Endodermal cell (in vitro differentiated cells): ENCODE results near the gene SEC14L2. TPM values are rescaled to one million over a fixed set of nuclear protein-coding genes. Genes with fewer than 3 reads are reported as not detected.
A peak's percentile ranks its signal among the peaks of the same experiment; 100 is the strongest.
"Not testable (repeated sequence)": the region's sequence is repeated elsewhere in the genome, so short reads cannot be mapped to it uniquely, and the experiment has no call there.

Source experiments
- DNase-seq: peaks from one replicate; pipeline ENCODE4 v3.0.0-alpha.2; 2017
- H3K27ac ChIP-seq: 2 replicates; pipeline ENCODE4 v1.5.1; 2013; ENCODE audit warnings: mild to moderate bottlenecking, low read depth, low read length, moderate library complexity
- H3K27me3 ChIP-seq: 2 replicates; pipeline ENCODE4 v1.6.1; 2013; ENCODE audit warnings: mild to moderate bottlenecking, low read length, moderate library complexity; ENCODE audit not compliant: insufficient read depth, control insufficient read depth, poor library complexity, severe bottlenecking
- H3K36me3 ChIP-seq: 2 replicates; pipeline ENCODE4 v1.7.0; 2013; ENCODE audit warnings: mild to moderate bottlenecking, low read length, moderate library complexity; ENCODE audit not compliant: control insufficient read depth, insufficient read depth
- H3K4me1 ChIP-seq: one replicate; pipeline ENCODE4 v1.7.0; 2013; ENCODE audit warnings: low read length; ENCODE audit not compliant: control insufficient read depth, insufficient read depth
- H3K4me3 ChIP-seq: 2 replicates; pipeline ENCODE4 v1.5.1; 2013; ENCODE audit warnings: mild to moderate bottlenecking, low read length, moderate library complexity
- H3K9ac ChIP-seq: 2 replicates; pipeline ENCODE4 v1.6.1; 2013; ENCODE audit warnings: mild to moderate bottlenecking, low read length, moderate library complexity; ENCODE audit not compliant: poor library complexity, severe bottlenecking; ENCODE audit errors: extremely low read depth
- H3K9me3 ChIP-seq: 2 replicates; pipeline ENCODE4 v1.6.1; 2013; ENCODE audit warnings: mild to moderate bottlenecking, low read length, moderate library complexity; ENCODE audit not compliant: control insufficient read depth
- H3K27ac Mint-ChIP-seq: 2 replicates; pipeline ENCODE4 v1.8.0; 2020; ENCODE audit warnings: mixed read lengths
- H3K27me3 Mint-ChIP-seq: 2 replicates; pipeline ENCODE4 v1.8.0; 2021; ENCODE audit warnings: mild to moderate bottlenecking, mixed read lengths; ENCODE audit not compliant: insufficient read depth
- H3K36me3 Mint-ChIP-seq: 2 replicates; pipeline ENCODE4 v1.8.0; 2020; ENCODE audit warnings: low read depth, mixed read lengths
- H3K4me1 Mint-ChIP-seq: 2 replicates; pipeline ENCODE4 v1.8.0; 2020; ENCODE audit warnings: mixed read lengths
- H3K4me3 Mint-ChIP-seq: 2 replicates; pipeline ENCODE4 v1.8.0; 2020; ENCODE audit warnings: mild to moderate bottlenecking, moderate library complexity, mixed read lengths
- H3K9me3 Mint-ChIP-seq: 2 replicates; pipeline ENCODE4 v1.8.0; 2020; ENCODE audit warnings: mild to moderate bottlenecking, mixed read lengths
- WGBS, 2 experiments: methylation state at CpG; one replicate each; pipeline versions ENCODE4 v1.1.5 to v1.1.7; 2013; ENCODE audit warnings: missing lambda C conversion rate in 2 of 2, mixed read lengths in 1 of 2; ENCODE audit not compliant: insufficient coverage in 1 of 2, insufficient read length in 1 of 2; 5-methylcytosine and 5-hydroxymethylcytosine counted together
- total RNA-seq, 2 donors: library from RNA; stranded (reverse); fragmentation: NEBNext Ultra II Directional in 1 of 2; extraction: Animal tissue kit (Norgen Biotek cat#: 25700) in 1 of 2; gene quantifications; 2 replicates in 1 of 2; 3 replicates in 1 of 2; pipeline ENCODE4 v1.2.1, GENCODE V29; 2021
- TF ChIP-seq, protein P1 (sequence below): fragments of 200-600 bp; sonication (generic); conservative IDR thresholded peaks from 2 replicates; pipeline ENCODE4 v1.5.0; 2021; ENCODE audit warnings: antibody characterized with exemption, mild to moderate bottlenecking

The SEC14L2 gene
- total RNA-seq, 2 donors from 2014 or later, result 13.9 to 19.1 TPM

DNA sequence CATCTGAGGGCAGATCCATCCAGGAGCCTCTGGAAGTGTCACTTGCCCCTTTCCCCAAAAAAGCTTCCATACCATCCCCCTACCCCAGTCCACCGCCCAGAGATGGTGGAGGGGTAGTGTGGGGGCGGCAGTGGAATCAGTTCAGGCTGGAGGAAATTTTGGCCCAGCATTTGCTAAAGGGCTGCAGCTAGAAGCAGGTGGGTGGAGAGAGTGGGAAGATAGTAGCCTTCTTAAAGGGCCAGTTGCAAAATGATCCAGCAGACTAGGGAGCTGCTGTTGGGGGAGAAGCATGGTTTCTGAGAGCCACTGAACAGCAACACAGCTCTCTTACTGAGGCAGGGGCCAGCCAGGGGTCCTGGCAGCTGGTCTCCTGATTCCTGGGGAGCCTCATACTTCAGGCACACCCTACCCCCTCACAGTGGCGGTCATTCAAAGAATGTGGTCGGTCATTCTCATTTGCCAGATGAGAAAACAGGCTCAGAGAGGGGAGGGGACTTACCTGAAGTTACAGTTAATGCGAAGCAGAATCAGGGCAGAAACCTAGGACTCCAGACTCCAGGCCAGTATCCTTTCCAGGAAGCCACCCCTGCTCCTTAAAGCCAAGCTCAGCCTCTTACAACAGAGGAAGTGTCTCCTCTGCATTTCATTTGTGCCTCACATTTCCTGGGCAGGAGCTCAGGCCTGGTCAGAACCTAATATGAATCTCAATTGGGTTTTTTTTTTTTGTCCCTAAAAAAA, 5.4 kb downstream of the SEC14L2 start:
- peaks cover 6% of the 10 kb centered on the region for H3K27me3 ChIP-seq
- H3K4me3 ChIP-seq, result no peak overlapping the region
- no peaks in the 10 kb centered on the region for H3K9me3 Mint-ChIP-seq
- peaks cover 3% of the 10 kb centered on the region for H3K4me1 ChIP-seq
- DNase-seq, result peak; percentile 60
- WGBS, 2 experiments, result 58 to 85% methylated on average over 2 to 5 of the region's 5 CpGs
- H3K36me3 ChIP-seq, result peaks cover 22% of the 10 kb centered on the region
- no peaks in the 10 kb centered on the region for H3K9me3 ChIP-seq
- no peak overlapping the region for H3K9ac ChIP-seq
- H3K27ac Mint-ChIP-seq, result no peak overlapping the region
- TF ChIP-seq, protein P1, sequence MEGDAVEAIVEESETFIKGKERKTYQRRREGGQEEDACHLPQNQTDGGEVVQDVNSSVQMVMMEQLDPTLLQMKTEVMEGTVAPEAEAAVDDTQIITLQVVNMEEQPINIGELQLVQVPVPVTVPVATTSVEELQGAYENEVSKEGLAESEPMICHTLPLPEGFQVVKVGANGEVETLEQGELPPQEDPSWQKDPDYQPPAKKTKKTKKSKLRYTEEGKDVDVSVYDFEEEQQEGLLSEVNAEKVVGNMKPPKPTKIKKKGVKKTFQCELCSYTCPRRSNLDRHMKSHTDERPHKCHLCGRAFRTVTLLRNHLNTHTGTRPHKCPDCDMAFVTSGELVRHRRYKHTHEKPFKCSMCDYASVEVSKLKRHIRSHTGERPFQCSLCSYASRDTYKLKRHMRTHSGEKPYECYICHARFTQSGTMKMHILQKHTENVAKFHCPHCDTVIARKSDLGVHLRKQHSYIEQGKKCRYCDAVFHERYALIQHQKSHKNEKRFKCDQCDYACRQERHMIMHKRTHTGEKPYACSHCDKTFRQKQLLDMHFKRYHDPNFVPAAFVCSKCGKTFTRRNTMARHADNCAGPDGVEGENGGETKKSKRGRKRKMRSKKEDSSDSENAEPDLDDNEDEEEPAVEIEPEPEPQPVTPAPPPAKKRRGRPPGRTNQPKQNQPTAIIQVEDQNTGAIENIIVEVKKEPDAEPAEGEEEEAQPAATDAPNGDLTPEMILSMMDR, result no peak
- peaks cover 31% of the 10 kb centered on the region for H3K36me3 Mint-ChIP-seq
- peaks cover 27% of the 10 kb centered on the region for H3K27me3 Mint-ChIP-seq
- H3K4me3 Mint-ChIP-seq, result no peak overlapping the region
- H3K27ac ChIP-seq, result no peak overlapping the region
- peaks cover 24% of the 10 kb centered on the region for H3K4me1 Mint-ChIP-seq

DNA sequence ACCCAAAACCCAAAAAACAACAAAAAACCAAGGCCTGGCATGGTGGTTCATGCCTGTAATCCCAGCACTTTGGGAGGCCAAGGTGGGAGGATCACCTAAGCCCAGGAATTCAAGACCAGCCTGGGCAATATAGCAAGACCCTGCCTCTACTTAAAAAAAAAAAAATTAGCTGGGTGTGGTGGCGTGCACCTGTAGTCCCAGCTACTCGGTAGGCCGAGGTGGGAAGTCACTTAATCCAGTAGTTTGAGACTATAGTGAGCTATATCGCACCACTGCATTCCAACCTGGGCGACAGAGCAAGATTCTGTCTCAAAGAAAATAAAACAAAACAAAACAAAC, 5.9 kb downstream of the SEC14L2 start:
- peaks cover 33% of the 10 kb centered on the region for H3K36me3 Mint-ChIP-seq
- H3K4me1 ChIP-seq, H3K27ac ChIP-seq, H3K27ac Mint-ChIP-seq, H3K4me3 Mint-ChIP-seq, H3K9ac ChIP-seq, H3K9me3 Mint-ChIP-seq, H3K4me3 ChIP-seq, H3K9me3 ChIP-seq, H3K27me3 ChIP-seq, DNase-seq: not testable (repeated sequence)
- peaks cover 23% of the 10 kb centered on the region for H3K27me3 Mint-ChIP-seq
- H3K36me3 ChIP-seq, result peaks cover 26% of the 10 kb centered on the region
- H3K4me1 Mint-ChIP-seq, result peaks cover 21% of the 10 kb centered on the region
- 87 to 96% methylated on average over 5 of the region's 5 CpGs for WGBS, 2 experiments

DNA sequence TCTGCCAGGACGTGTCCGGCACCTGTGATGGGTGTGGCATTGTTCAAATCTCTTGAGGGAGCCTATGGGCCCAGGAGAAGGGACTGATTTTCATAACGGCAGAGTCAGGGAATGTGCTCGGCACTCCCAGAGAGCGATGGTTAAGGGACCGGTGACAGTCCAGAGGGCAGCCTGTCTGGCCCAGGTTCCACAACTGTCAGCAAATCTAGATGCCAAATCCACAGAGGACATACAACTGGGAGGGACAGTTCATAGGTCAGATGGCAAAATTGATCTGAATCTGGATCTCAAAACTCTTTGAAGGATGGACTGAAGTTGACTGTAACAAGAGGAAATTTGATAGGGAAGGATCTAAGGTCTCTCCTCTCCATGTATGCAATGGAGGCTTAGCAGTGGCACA, 7.5 kb downstream of the SEC14L2 start:
- WGBS, 2 experiments, result 75 to 87% methylated on average over 6 of the region's 6 CpGs
- H3K27ac ChIP-seq, result no peak overlapping the region
- TF ChIP-seq, protein P1, result no peak
- no peaks in the 10 kb centered on the region for H3K9me3 ChIP-seq
- H3K4me3 ChIP-seq, result no peak overlapping the region
- Mint-ChIP-seq H3K4me3 (no peak overlapping the region), H3K27me3 (peaks cover 7% of the 10 kb centered on the region), H3K27ac (no peak overlapping the region), H3K36me3 (peaks cover 44% of the 10 kb centered on the region), H3K4me1 (peaks cover 7% of the 10 kb centered on the region), H3K9me3 (no peaks in the 10 kb centered on the region)
- H3K4me1 ChIP-seq, result no peaks in the 10 kb centered on the region
- H3K36me3 ChIP-seq, result peaks cover 36% of the 10 kb centered on the region
- H3K27me3 ChIP-seq, result no peaks in the 10 kb centered on the region
- no peak for DNase-seq
- H3K9ac ChIP-seq, result no peak overlapping the region

DNA sequence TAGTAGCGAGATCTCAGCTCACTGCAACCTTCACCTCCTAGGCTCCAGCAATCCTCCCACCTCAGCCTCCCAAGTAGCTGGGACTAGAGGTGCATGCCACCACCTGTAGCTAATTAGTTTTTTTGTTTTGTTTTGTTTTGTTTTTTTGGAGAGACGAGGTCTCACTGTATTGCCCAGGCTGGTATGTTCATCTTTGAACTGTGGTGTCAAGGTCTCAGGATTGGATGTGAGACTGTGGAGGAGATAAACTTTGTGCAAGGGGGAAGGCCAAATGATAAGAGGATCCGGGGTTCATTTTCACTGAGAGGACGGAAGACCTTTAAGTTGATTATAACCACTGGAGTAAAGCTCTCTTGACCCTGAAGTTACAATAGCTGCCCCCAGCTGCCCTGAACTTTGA, 8.9 kb downstream of the SEC14L2 start:
- Mint-ChIP-seq H3K36me3 (peaks cover 46% of the 10 kb centered on the region), H3K27ac (no peak overlapping the region), H3K4me1 (peaks cover 7% of the 10 kb centered on the region), H3K4me3 (no peak overlapping the region), H3K9me3 (no peaks in the 10 kb centered on the region), H3K27me3 (peaks cover 2% of the 10 kb centered on the region)
- DNase-seq, result no peak
- no peaks in the 10 kb centered on the region for H3K4me1 ChIP-seq
- no peak overlapping the region for H3K4me3 ChIP-seq
- no peak overlapping the region for H3K27ac ChIP-seq
- H3K36me3 ChIP-seq, result peaks cover 38% of the 10 kb centered on the region
- no peak overlapping the region for H3K9ac ChIP-seq
- 94 to 100% methylated on average over 2 to 4 of the region's 4 CpGs for WGBS, 2 experiments
- TF ChIP-seq, protein P1, result no peak
- no peaks in the 10 kb centered on the region for H3K9me3 ChIP-seq
- H3K27me3 ChIP-seq, result no peaks in the 10 kb centered on the region
